Measurements from ENCODE around the gene SLFN5. TPM values are rescaled to one million over a fixed set of nuclear protein-coding genes. Genes with fewer than 3 reads are reported as not detected.
"Not testable (repeated sequence)": the region's sequence is repeated elsewhere in the genome, so short reads cannot be mapped to it uniquely, and the experiment has no call there.

Gene SLFN5
- total RNA-seq, 1 donor from 2014 or later: 8.9 TPM

DNA sequence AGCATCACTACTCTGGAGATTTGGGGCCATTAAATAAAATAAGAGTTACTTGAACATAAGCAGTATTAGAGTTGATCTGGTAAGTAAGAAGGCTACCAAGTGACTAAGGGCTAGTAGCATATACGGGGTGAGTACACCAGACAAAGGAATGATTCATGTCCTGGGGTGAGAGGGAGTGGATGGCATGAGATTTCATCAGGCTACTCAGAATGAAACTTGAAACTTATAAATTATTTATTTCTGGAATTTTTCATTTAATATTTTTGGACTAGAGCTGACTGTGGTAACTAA lies 2.3 kb downstream of the SLFN5 start:
- DNase-seq: no peak
- H3K36me3 Mint-ChIP-seq (ENCODE audit: low read depth): peaks cover 45% of the 10 kb centered on the region
- intact Hi-C loops (cut with micrococcal nuclease): loop anchor here (2.0 to 10.0 kb wide), 3 partner anchors 42 to 560 kb away; partner anchors contain the start of gene TAF15
- H3K4me3 Mint-ChIP-seq: peak overlapping the region; percentile 93
- H3K27me3 Mint-ChIP-seq: no peaks in the 10 kb centered on the region
- no peaks in the 10 kb centered on the region for H3K9me3 Mint-ChIP-seq
- peak overlapping the region; percentile 94 for H3K27ac Mint-ChIP-seq
- H3K4me1 Mint-ChIP-seq: peaks cover 63% of the 10 kb centered on the region

- H3K4me3 Mint-ChIP-seq: no peak overlapping the region
Measured at GRCh38 chr17:35252651-35253050, 9.8 kb downstream of the SLFN5 start.

GRCh38 chr17:35254107-35254773 lies 11.4 kb downstream of the SLFN5 start:
- H3K27ac Mint-ChIP-seq: peak overlapping the region; percentile 6
- H3K4me3 Mint-ChIP-seq: no peak overlapping the region
- H3K36me3 Mint-ChIP-seq (ENCODE audit: low read depth): peaks cover 53% of the 10 kb centered on the region
- no peaks in the 10 kb centered on the region for H3K9me3 Mint-ChIP-seq
- peaks cover 38% of the 10 kb centered on the region for H3K4me1 Mint-ChIP-seq
- DNase-seq: no peak
- no peaks in the 10 kb centered on the region for H3K27me3 Mint-ChIP-seq
- intact Hi-C loops (cut with micrococcal nuclease): no loop called here

More at GRCh38 chr17:35252651-35253050, 9.8 kb downstream of the SLFN5 start:
- DNase-seq: no peak
- Mint-ChIP-seq H3K4me1 (peaks cover 46% of the 10 kb centered on the region), H3K9me3 (no peaks in the 10 kb centered on the region), H3K27ac (no peak overlapping the region), H3K36me3 (ENCODE audit: low read depth) (peaks cover 53% of the 10 kb centered on the region), H3K27me3 (no peaks in the 10 kb centered on the region)
- intact Hi-C loops (cut with micrococcal nuclease): no loop called here

DNA sequence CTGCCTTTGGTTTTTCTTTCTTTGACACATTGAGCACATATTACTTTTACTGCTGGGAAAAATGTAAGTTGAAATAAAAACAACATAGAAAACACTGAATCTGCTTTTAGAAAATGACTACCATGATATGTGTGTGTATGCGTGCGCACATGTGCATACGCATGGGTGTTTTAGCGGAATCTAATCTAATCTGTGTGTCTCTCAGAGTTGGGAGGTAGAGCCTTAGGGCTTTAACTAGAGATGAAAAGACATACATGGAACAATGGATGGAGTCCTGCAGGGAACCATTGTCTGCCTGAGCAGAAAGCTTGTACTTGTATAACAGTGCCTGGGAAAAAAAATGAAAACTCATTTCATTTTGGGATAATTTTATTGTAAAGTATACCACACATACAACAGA lies 12.4 kb downstream of the SLFN5 start:
- Mint-ChIP-seq H3K4me3 (no peak overlapping the region), H3K27ac (no peak overlapping the region), H3K36me3 (ENCODE audit: low read depth) (peaks cover 55% of the 10 kb centered on the region), H3K4me1 (peaks cover 36% of the 10 kb centered on the region), H3K27me3 (no peaks in the 10 kb centered on the region), H3K9me3 (no peaks in the 10 kb centered on the region)
- intact Hi-C loops (cut with micrococcal nuclease): no loop called here
- no peak for DNase-seq

- Mint-ChIP-seq H3K9me3 (no peaks in the 10 kb centered on the region), H3K4me1 (peaks cover 36% of the 10 kb centered on the region), H3K4me3 (no peak overlapping the region), H3K27me3 (no peaks in the 10 kb centered on the region), H3K27ac (peak overlapping the region; percentile 53), H3K36me3 (ENCODE audit: low read depth) (peaks cover 58% of the 10 kb centered on the region)
- intact Hi-C loops (cut with micrococcal nuclease): no loop called here
- no peak for DNase-seq
Measured at GRCh38 chr17:35256629-35257028, 13.8 kb downstream of the SLFN5 start.

DNA sequence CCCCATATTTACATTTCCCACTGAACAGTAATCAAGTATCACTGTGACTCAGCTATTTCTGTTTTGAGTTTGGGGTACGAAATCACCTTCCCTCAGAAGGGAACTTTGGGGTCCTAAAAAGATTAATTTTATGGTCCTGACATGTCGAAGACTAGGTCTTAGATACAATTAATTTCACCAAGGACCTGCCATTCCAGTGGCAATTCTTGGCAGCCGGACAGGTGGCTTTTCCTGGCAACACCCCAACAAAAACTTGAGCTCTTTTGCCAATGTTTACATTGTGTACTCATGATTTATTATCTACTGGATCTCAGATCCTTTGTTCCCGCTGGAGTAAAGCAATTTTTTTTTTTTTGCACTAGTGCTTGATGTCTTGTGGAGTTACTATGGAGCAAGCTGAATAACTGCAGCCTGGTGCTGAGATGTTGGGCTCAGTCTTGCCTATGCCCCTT lies 14.4 kb downstream of the SLFN5 start:
- no peak overlapping the region for H3K27ac Mint-ChIP-seq
- no peak for DNase-seq
- intact Hi-C loops (cut with micrococcal nuclease): no loop called here
- no peak overlapping the region for H3K4me3 Mint-ChIP-seq
- peaks cover 58% of the 10 kb centered on the region for H3K36me3 Mint-ChIP-seq (ENCODE audit: low read depth)
- H3K4me1 Mint-ChIP-seq: peaks cover 36% of the 10 kb centered on the region
- H3K27me3 Mint-ChIP-seq: no peaks in the 10 kb centered on the region
- H3K9me3 Mint-ChIP-seq: no peaks in the 10 kb centered on the region

GRCh38 chr17:35259001-35259400 lies 16.1 kb downstream of the SLFN5 start:
- Mint-ChIP-seq H3K36me3 (ENCODE audit: low read depth) (peaks cover 66% of the 10 kb centered on the region), H3K9me3 (no peaks in the 10 kb centered on the region), H3K4me1 (peaks cover 25% of the 10 kb centered on the region), H3K4me3 (no peak overlapping the region), H3K27me3 (no peaks in the 10 kb centered on the region), H3K27ac (no peak overlapping the region)
- no peak for DNase-seq
- intact Hi-C loops (cut with micrococcal nuclease): no loop called here

DNA sequence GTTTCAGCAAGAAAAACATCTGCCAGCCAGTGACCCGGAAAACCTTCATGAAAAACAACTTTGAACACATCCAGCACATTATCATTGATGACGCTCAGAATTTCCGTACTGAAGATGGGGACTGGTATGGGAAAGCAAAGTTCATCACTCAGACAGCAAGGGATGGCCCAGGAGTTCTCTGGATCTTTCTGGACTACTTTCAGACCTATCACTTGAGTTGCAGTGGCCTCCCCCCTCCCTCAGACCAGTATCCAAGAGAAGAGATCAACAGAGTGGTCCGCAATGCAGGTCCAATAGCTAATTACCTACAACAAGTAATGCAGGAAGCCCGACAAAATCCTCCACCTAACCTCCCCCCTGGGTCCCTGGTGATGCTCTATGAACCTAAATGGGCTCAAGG lies 22.2 kb downstream of the SLFN5 start:
- DNase-seq: no peak
- H3K4me3 Mint-ChIP-seq: no peak overlapping the region
- intact Hi-C loops (cut with micrococcal nuclease): no loop called here
- peak overlapping the region; percentile 67 for H3K27ac Mint-ChIP-seq
- peaks cover 26% of the 10 kb centered on the region for H3K4me1 Mint-ChIP-seq
- no peaks in the 10 kb centered on the region for H3K27me3 Mint-ChIP-seq
- peaks cover 64% of the 10 kb centered on the region for H3K36me3 Mint-ChIP-seq (ENCODE audit: low read depth)
- no peaks in the 10 kb centered on the region for H3K9me3 Mint-ChIP-seq

- H3K9me3 Mint-ChIP-seq: no peaks in the 10 kb centered on the region
Measured at GRCh38 chr17:35265566-35266141, 22.8 kb downstream of the SLFN5 start.

GRCh38 chr17:35274167-35275066 lies 31.5 kb downstream of the SLFN5 start:
- H3K4me1 Mint-ChIP-seq: peaks cover 28% of the 10 kb centered on the region
- peak overlapping the region; percentile 41 for H3K4me3 Mint-ChIP-seq
- H3K36me3 Mint-ChIP-seq (ENCODE audit: low read depth): peaks cover 33% of the 10 kb centered on the region
- intact Hi-C loops (cut with micrococcal nuclease); H3K27ac Mint-ChIP-seq: not testable (repeated sequence)
- H3K9me3 Mint-ChIP-seq: peaks cover 10% of the 10 kb centered on the region
- peak; percentile 72 for DNase-seq
- H3K27me3 Mint-ChIP-seq: peaks cover 11% of the 10 kb centered on the region

More at GRCh38 chr17:35265566-35266141, 22.8 kb downstream of the SLFN5 start:
- intact Hi-C loops (cut with micrococcal nuclease): no loop called here
- no peak for DNase-seq
- Mint-ChIP-seq H3K4me3 (no peak overlapping the region), H3K4me1 (peaks cover 28% of the 10 kb centered on the region), H3K36me3 (ENCODE audit: low read depth) (peaks cover 64% of the 10 kb centered on the region), H3K27ac (peak overlapping the region; percentile 67), H3K27me3 (no peaks in the 10 kb centered on the region)

DNA sequence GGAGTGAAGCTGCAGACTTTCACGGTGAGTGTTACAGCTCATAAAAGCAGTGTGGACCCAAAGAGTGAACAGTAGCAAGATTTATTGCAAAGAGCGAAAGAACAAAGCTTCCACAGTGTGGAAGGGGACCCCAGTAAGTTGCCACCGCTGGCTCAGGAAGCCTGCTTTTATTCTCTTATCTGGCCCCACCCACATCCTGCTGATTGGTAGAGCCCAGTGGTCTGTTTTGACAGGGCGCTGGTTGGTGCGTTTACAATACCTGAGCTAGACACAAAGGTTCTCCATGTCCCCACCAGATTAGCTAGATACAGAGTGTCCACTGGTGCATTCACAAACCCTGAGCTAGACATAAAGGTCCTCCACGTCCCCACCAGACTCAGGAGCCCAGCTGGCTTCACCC lies 35.6 kb downstream of the SLFN5 start:
- peaks cover 23% of the 10 kb centered on the region for H3K4me1 Mint-ChIP-seq
- H3K27ac Mint-ChIP-seq: not testable (repeated sequence)

DNA sequence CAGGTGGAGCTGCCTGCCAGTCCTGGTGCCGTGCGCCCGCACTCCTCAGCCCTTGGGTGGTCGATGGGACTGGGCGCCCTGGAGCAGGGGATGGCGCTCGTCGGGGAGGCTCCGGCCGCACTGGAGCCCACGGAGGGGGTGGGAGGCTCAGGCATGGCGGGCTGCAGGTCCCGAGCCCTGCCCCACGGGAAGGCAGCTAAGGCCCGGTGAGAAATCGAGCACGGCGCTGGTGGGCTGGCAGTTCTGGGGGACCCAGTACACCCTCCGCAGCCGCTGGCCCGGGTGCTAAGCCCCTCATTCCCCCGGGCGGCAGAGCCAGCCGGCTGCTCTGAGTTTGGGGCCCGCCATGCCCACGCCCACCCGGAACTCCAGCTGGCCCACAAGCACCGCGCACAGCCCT lies 36.0 kb downstream of the SLFN5 start:
- H3K27me3 Mint-ChIP-seq: peaks cover 16% of the 10 kb centered on the region
- H3K36me3 Mint-ChIP-seq (ENCODE audit: low read depth): peaks cover 11% of the 10 kb centered on the region
- peaks cover 17% of the 10 kb centered on the region for H3K9me3 Mint-ChIP-seq
- H3K27ac Mint-ChIP-seq; H3K4me3 Mint-ChIP-seq; intact Hi-C loops (cut with micrococcal nuclease); DNase-seq: not testable (repeated sequence)
- peaks cover 21% of the 10 kb centered on the region for H3K4me1 Mint-ChIP-seq

More for the DNA sequence above, 35.6 kb downstream of the SLFN5 start:
- H3K27me3 Mint-ChIP-seq: peaks cover 16% of the 10 kb centered on the region
- H3K4me3 Mint-ChIP-seq; DNase-seq; intact Hi-C loops (cut with micrococcal nuclease): not testable (repeated sequence)
- H3K36me3 Mint-ChIP-seq (ENCODE audit: low read depth): peaks cover 11% of the 10 kb centered on the region
- peaks cover 17% of the 10 kb centered on the region for H3K9me3 Mint-ChIP-seq

DNA sequence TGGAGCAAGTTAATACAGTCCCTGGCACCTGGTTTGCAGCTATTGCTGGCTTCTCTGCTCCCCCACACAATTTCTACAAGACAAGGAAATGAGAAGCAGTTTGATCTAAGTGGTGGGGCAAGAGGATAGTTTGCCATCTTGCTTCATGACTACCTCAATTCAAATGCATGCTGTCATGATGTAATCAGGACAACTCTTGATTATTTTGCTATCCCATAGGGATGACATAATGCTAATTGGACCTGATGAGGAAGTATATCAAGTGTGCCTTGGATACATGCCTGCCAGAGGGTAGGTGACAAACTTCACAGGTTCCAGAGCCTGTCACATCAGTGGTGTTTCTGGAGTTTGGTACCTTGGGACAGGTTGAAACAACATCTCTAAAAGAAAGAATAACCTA lies 40.9 kb downstream of the SLFN5 start:
- H3K4me3 Mint-ChIP-seq: no peak overlapping the region

DNA sequence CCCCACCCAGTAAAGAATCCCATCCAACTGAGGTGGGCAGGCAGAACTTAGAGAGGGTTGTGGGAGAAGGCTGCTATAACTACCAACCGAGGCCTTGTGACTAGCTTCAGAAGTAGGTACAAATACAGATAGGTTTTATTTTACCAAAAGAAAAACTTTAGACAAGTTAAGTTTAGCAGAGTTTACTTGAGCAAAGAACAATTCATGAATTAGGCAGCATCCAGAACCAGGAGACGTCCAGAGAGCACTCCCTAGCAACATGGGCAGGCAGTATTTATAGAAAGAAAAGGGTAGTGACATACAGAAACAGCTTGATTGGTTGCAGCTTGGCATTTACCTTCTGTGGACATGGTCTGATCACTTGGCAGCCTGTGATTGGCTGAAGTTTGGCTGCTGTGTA lies 42.1 kb downstream of the SLFN5 start:
- DNase-seq: peak; percentile 49
- H3K9me3 Mint-ChIP-seq: peaks cover 18% of the 10 kb centered on the region
- H3K27me3 Mint-ChIP-seq: peaks cover 4% of the 10 kb centered on the region
- no peak overlapping the region for H3K4me3 Mint-ChIP-seq
- H3K36me3 Mint-ChIP-seq (ENCODE audit: low read depth): peaks cover 8% of the 10 kb centered on the region
- intact Hi-C loops (cut with micrococcal nuclease): loop anchor here (5.0 kb wide), 1 partner anchor 38 kb away; no protein-coding TSS in a partner anchor
- H3K27ac Mint-ChIP-seq: no peak overlapping the region
- peaks cover 26% of the 10 kb centered on the region for H3K4me1 Mint-ChIP-seq

More for the DNA sequence above, 40.9 kb downstream of the SLFN5 start:
- intact Hi-C loops (cut with micrococcal nuclease): no loop called here
- H3K36me3 Mint-ChIP-seq (ENCODE audit: low read depth): peaks cover under 1% of the 10 kb centered on the region
- H3K9me3 Mint-ChIP-seq: peaks cover 11% of the 10 kb centered on the region
- H3K27ac Mint-ChIP-seq: no peak overlapping the region
- DNase-seq: peak; percentile 36
- H3K4me1 Mint-ChIP-seq: peaks cover 18% of the 10 kb centered on the region
- peaks cover 5% of the 10 kb centered on the region for H3K27me3 Mint-ChIP-seq

All from activated CD4-positive, alpha-beta T cell treated with anti-CD3 and anti-CD28 coated beads, Interleukin-2, amount 10 ng/mL, durations not matched to agents 24 days and 14 days (primary cell).